Stimulated activated CD8-positive, alpha-beta memory T cell treated with anti-CD3 and anti-CD28 coated beads, Interleukin-12 subunit alpha, Interleukin-12 subunit beta, amount 100 ng/mL, for 1 hour (primary cell): ENCODE data around the gene CNTNAP5.

Source experiments
- DNase-seq: peaks from one replicate; pipeline ENCODE4 v3.0.0-alpha.2; 2020; ENCODE audit warnings: low read depth

CNTNAP5 gene

GRCh38 chr2:124623560-124623959 lies 598.5 kb downstream of the CNTNAP5 start:
- no peak for DNase-seq

GRCh38 chr2:124625561-124625960 lies 600.5 kb downstream of the CNTNAP5 start:
- no peak for DNase-seq

GRCh38 chr2:124626993-124627392 lies 601.9 kb downstream of the CNTNAP5 start:
- DNase-seq: no peak

- no peak for DNase-seq
These were observed 608.7 kb downstream of the CNTNAP5 start for GRCh38 chr2:124633812-124634211.

GRCh38 chr2:124639524-124639923 lies 614.4 kb downstream of the CNTNAP5 start:
- DNase-seq: no peak

GRCh38 chr2:124640221-124640750 lies 615.2 kb downstream of the CNTNAP5 start:
- DNase-seq: no peak

- no peak for DNase-seq
These were observed 621.2 kb downstream of the CNTNAP5 start for GRCh38 chr2:124646166-124646815.

- no peak for DNase-seq
These were observed 622.2 kb downstream of the CNTNAP5 start for GRCh38 chr2:124647245-124647644.

- DNase-seq: no peak
These were observed 622.6 kb downstream of the CNTNAP5 start for GRCh38 chr2:124647663-124648062.

- DNase-seq: no peak
These were observed 623.9 kb downstream of the CNTNAP5 start for GRCh38 chr2:124649001-124649400.

GRCh38 chr2:124652099-124652498 lies 627.0 kb downstream of the CNTNAP5 start:
- no peak for DNase-seq

GRCh38 chr2:124658373-124658772 lies 633.3 kb downstream of the CNTNAP5 start:
- no peak for DNase-seq

GRCh38 chr2:124661558-124661957 lies 636.5 kb downstream of the CNTNAP5 start:
- no peak for DNase-seq

- DNase-seq: no peak
These were observed 638.0 kb downstream of the CNTNAP5 start for GRCh38 chr2:124662946-124663644.

- DNase-seq: no peak
These were observed 638.5 kb downstream of the CNTNAP5 start for GRCh38 chr2:124663645-124663997.

GRCh38 chr2:124664363-124664762 lies 639.3 kb downstream of the CNTNAP5 start:
- no peak for DNase-seq

- no peak for DNase-seq
These were observed 641.9 kb downstream of the CNTNAP5 start for GRCh38 chr2:124666976-124667375.

- no peak for DNase-seq
These were observed 643.1 kb downstream of the CNTNAP5 start for GRCh38 chr2:124668161-124668560.

GRCh38 chr2:124670187-124670586 lies 645.1 kb downstream of the CNTNAP5 start:
- DNase-seq: no peak

- no peak for DNase-seq
These were observed 653.0 kb downstream of the CNTNAP5 start for GRCh38 chr2:124678043-124678442.

GRCh38 chr2:124683536-124684428 lies 658.7 kb downstream of the CNTNAP5 start:
- no peak for DNase-seq

- no peak for DNase-seq
These were observed 664.3 kb downstream of the CNTNAP5 start for GRCh38 chr2:124689348-124689747.

- DNase-seq: no peak
These were observed 667.1 kb downstream of the CNTNAP5 start for GRCh38 chr2:124692216-124692615.
